ENCODE measurements around the gene LILRB3.
"Not testable (repeated sequence)": the region's sequence is repeated elsewhere in the genome, so short reads cannot be mapped to it uniquely, and the experiment has no call there.

Gene LILRB3

DNA sequence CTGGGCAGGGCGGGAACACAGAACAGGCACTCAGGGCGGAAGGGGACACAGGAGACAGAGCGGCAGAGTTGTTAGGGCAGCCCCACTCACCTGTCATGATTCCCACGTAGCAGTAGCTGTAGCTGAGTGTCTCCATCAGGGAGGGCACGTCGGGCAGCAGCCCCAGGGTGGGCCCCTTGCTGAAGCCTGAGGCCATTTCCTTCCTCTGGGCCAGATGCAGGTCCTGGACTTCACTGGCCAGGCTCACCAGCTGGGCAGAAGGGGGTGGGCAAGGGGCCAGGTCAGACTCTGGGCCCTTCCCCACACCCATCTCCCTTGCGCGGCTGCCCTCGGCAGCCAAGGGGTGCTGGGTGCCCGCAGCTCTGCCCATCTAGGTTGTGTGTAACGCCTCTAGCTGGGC lies 39.4 kb downstream of the LILRB3 start:
- no peak overlapping the region for H3K27ac ChIP-seq (ENCODE audit: low read length)
- H3K9me3 ChIP-seq (ENCODE audit: control insufficient read depth, low read depth, low read length) = no peaks in the 10 kb centered on the region
- H3K27me3 ChIP-seq (ENCODE audit: control insufficient read depth, insufficient read depth, low read length) = no peaks in the 10 kb centered on the region
- H3K4me3 ChIP-seq (ENCODE audit: low read length) = no peak overlapping the region
- H3K36me3 ChIP-seq (ENCODE audit: control insufficient read depth, low read depth, low read length) = peaks cover 14% of the 10 kb centered on the region
- H3K4me1 ChIP-seq (ENCODE audit: control insufficient read depth, low read depth, low read length) = peaks cover 5% of the 10 kb centered on the region
- H3K9ac ChIP-seq (ENCODE audit: low read length) = no peak overlapping the region

DNA sequence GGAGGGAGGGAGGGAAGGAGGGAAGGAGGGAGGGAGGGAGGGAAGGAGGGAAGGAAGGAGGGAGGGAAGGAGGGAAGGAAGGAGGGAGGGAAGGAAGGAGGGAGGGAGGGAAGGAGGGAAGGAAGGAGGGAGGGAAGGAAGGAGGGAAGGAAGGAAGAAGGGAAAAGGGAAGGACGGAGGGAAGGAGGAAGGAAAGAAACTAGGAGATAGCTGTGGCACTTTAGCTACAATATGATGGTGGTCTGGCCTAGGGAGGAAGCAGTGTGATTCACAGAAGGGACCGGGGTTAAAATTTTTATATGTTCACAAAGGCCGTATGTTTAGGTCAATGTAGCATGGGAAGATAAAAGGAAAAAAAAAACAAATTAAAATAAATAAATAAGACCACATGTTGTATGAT lies 40.9 kb downstream of the LILRB3 start:
- H3K27ac ChIP-seq (ENCODE audit: low read length); H3K9ac ChIP-seq (ENCODE audit: low read length); H3K9me3 ChIP-seq (ENCODE audit: control insufficient read depth, low read depth, low read length); H3K4me3 ChIP-seq (ENCODE audit: low read length); H3K4me1 ChIP-seq (ENCODE audit: control insufficient read depth, low read depth, low read length); H3K27me3 ChIP-seq (ENCODE audit: control insufficient read depth, insufficient read depth, low read length): not testable (repeated sequence)
- peaks cover 14% of the 10 kb centered on the region for H3K36me3 ChIP-seq (ENCODE audit: control insufficient read depth, low read depth, low read length)

- H3K9me3 ChIP-seq (ENCODE audit: control insufficient read depth, low read depth, low read length) = no peaks in the 10 kb centered on the region
- H3K36me3 ChIP-seq (ENCODE audit: control insufficient read depth, low read depth, low read length) = peaks cover 14% of the 10 kb centered on the region
- H3K27me3 ChIP-seq (ENCODE audit: control insufficient read depth, insufficient read depth, low read length) = no peaks in the 10 kb centered on the region
- H3K27ac ChIP-seq (ENCODE audit: low read length) = no peak overlapping the region
- H3K9ac ChIP-seq (ENCODE audit: low read length) = peak overlapping the region; percentile 26
- peaks cover 3% of the 10 kb centered on the region for H3K4me1 ChIP-seq (ENCODE audit: control insufficient read depth, low read depth, low read length)
- no peak overlapping the region for H3K4me3 ChIP-seq (ENCODE audit: low read length)
Observed at GRCh38 chr19:54180691-54181091, 42.1 kb downstream of the LILRB3 start.

DNA sequence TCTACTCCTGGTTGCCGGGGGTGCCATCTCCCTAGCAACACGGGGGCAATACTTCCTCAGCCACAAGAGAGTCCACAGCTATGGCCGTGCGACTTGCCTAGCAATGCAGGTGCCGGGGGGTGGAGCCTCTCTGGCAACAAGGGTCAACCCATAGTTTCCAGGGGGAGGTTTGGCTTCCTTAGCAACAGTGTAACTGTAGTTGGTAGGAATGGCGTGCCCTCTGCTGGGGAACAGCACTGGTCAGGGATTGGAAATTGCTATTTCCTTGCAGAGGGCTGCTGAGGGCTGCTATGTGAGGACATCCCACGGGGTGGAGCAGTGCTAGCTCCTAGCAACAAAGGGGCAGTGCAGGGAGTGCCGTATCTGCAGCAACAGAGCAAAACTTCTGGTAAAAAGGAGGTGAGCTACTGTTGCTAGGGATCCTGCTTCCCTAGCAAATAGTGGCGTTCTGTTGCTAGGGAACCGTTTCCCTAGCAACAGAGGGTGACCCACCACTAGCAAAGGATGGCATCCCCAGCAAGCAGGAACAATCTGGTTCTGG lies 42.8 kb downstream of the LILRB3 start:
- Histone ChIP-seq H3K9me3 (ENCODE audit: control insufficient read depth, low read depth, low read length) (no peaks in the 10 kb centered on the region), H3K9ac (ENCODE audit: low read length) (peak overlapping the region; percentile 26), H3K36me3 (ENCODE audit: control insufficient read depth, low read depth, low read length) (peaks cover 10% of the 10 kb centered on the region), H3K4me3 (ENCODE audit: low read length) (no peak overlapping the region), H3K27me3 (ENCODE audit: control insufficient read depth, insufficient read depth, low read length) (no peaks in the 10 kb centered on the region), H3K27ac (ENCODE audit: low read length) (no peak overlapping the region), H3K4me1 (ENCODE audit: control insufficient read depth, low read depth, low read length) (peaks cover 3% of the 10 kb centered on the region)

DNA sequence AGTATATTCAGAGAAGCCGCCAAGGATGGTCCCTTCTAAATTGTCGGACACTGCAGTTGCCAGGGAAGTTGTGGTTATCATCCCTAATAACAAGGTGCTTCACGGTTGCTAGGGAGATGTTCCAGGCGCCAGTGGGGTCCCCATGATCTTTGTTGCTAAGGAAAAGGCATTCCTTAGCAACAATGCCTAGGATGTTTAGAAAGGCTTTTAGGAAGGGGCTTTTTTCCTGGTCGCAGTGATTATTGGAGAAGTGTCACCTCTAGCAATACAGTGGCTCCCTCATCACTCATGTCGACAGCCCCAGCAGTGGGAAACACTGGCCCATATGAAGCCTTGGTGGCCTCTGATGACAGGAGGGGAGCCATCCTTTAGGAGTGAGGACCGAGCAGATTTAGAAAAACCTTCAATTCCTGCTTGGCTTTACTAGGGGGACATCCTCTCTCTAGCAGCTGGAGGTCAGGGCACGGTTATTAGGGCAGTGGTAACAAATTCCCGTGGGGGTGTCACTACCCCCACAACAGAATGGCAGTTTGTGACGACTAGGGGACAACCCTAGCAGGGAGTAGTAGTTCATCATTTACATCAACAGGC lies 43.5 kb downstream of the LILRB3 start:
- peaks cover 3% of the 10 kb centered on the region for H3K4me1 ChIP-seq (ENCODE audit: control insufficient read depth, low read depth, low read length)
- no peak overlapping the region for H3K4me3 ChIP-seq (ENCODE audit: low read length)
- no peaks in the 10 kb centered on the region for H3K27me3 ChIP-seq (ENCODE audit: control insufficient read depth, insufficient read depth, low read length)
- H3K36me3 ChIP-seq (ENCODE audit: control insufficient read depth, low read depth, low read length) = peaks cover 10% of the 10 kb centered on the region
- H3K9ac ChIP-seq (ENCODE audit: low read length) = peak overlapping the region; percentile 21
- peak overlapping the region; percentile 10 for H3K27ac ChIP-seq (ENCODE audit: low read length)
- no peaks in the 10 kb centered on the region for H3K9me3 ChIP-seq (ENCODE audit: control insufficient read depth, low read depth, low read length)

- Histone ChIP-seq H3K27ac (ENCODE audit: low read length) (no peak overlapping the region), H3K36me3 (ENCODE audit: control insufficient read depth, low read depth, low read length) (peaks cover 10% of the 10 kb centered on the region), H3K4me1 (ENCODE audit: control insufficient read depth, low read depth, low read length) (peaks cover 3% of the 10 kb centered on the region), H3K9ac (ENCODE audit: low read length) (no peak overlapping the region), H3K9me3 (ENCODE audit: control insufficient read depth, low read depth, low read length) (no peaks in the 10 kb centered on the region), H3K27me3 (ENCODE audit: control insufficient read depth, insufficient read depth, low read length) (no peaks in the 10 kb centered on the region), H3K4me3 (ENCODE audit: low read length) (no peak overlapping the region)
Observed at GRCh38 chr19:54178581-54179261, 44.1 kb downstream of the LILRB3 start.

DNA sequence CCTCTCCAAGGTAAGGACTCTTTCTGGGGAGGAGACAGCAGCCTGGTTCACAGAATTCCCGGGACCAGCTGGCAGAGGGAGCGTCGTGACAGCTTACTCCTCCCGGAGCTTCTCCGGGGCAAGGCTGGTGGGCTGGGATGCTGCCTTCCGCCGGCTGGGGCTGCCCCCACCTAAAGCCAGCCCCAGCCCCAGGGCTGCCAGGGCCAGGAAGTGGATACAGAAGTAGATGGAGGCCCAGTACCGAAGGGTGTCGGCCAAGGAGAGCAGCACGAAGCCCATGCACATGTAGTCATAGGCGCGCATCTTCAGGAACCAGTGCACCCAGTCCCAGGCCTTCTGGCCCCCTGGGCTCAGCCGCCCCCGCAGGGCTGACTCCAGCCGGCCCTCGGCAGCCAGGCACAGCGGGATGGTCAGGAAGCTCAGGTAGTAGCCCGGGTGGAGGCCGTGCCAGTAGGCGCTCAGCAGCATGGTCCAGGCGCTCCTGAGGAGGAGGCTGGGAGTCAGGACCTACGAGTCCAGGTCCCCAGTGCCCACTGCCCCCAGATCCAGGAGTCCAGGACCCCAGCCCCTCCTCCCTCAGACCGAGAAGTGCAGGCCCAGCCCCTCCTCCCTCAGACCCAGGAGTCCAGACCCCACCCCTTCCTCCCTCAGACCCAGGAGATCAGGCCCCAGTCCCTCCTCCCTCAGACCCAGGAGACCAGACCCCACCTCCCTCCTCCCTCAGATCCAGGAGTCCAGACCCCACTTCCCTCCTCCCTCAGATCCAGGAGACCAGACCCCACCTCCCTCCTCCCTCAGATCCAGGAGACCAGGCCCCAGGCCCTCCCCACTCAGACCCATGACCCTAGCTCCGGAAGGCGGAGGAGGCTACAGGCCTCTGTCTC lies 48.6 kb downstream of the LILRB3 start:
- H3K9ac ChIP-seq (ENCODE audit: low read length) = no peak overlapping the region
- H3K9me3 ChIP-seq (ENCODE audit: control insufficient read depth, low read depth, low read length) = no peaks in the 10 kb centered on the region
- H3K4me3 ChIP-seq (ENCODE audit: low read length) = no peak overlapping the region
- H3K27me3 ChIP-seq (ENCODE audit: control insufficient read depth, insufficient read depth, low read length) = no peaks in the 10 kb centered on the region
- peaks cover 6% of the 10 kb centered on the region for H3K4me1 ChIP-seq (ENCODE audit: control insufficient read depth, low read depth, low read length)
- no peak overlapping the region for H3K27ac ChIP-seq (ENCODE audit: low read length)
- H3K36me3 ChIP-seq (ENCODE audit: control insufficient read depth, low read depth, low read length) = peaks cover 2% of the 10 kb centered on the region

- Histone ChIP-seq H3K36me3 (ENCODE audit: control insufficient read depth, low read depth, low read length) (no peaks in the 10 kb centered on the region), H3K9me3 (ENCODE audit: control insufficient read depth, low read depth, low read length) (no peaks in the 10 kb centered on the region), H3K4me1 (ENCODE audit: control insufficient read depth, low read depth, low read length) (peaks cover 5% of the 10 kb centered on the region), H3K27ac (ENCODE audit: low read length) (no peak overlapping the region), H3K9ac (ENCODE audit: low read length) (no peak overlapping the region), H3K27me3 (ENCODE audit: control insufficient read depth, insufficient read depth, low read length) (no peaks in the 10 kb centered on the region), H3K4me3 (ENCODE audit: low read length) (no peak overlapping the region)
Observed at GRCh38 chr19:54173359-54173699, 49.5 kb downstream of the LILRB3 start.

DNA sequence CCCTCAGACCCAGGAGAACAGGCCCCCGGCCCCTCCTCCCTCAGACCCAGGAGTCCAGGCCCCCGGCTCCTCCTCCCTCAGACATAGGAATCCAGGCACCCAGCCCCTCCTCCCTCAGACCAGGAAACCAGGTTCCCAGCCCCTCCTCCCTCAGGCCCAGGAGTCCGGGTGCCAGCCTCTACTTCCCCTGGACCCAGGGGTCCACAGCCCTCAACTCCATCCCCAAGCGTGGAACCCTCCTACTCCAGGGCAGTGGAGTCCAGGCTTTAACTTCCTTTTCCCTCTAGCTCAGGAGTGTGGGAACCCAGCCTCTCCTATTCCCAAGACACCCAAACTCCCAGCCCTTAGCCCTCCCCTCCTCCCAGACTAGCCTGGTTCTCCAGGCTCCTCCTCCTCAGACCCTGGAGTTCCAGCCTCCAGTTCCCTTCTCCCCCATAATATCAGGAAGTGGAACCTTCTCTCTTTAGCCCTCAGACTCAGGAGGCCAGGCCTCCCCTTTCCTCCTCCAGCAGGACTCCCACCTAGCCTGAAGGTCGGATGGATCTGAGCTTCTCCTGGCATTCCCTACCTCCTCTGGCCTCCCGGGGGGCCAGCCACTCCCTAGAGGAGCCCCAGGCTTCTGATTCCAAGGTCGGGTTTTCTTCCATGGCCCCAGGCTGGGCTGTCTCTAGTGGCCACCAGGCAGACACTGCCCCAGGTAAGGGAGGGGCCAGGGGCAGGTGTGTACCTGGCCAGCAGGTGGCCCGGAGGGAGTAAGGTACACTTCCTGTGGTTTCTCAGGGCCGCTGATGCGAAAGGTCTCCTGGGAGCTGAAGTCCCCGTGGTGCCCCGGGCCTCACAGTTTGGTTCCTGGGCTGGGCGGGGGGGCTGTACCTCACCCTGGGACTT lies 50.1 kb downstream of the LILRB3 start, which contains the start of gene TMC4:
Gene TMC4 (minus strand): TSS at position 690 of the 888 bp plus-strand sequence. CDS start 43 bp downstream, at position 647.
- H3K9me3 ChIP-seq (ENCODE audit: control insufficient read depth, low read depth, low read length) = no peaks in the 10 kb centered on the region
- H3K27ac ChIP-seq (ENCODE audit: low read length) = no peak within 1 kb of the TSS
- H3K9ac ChIP-seq (ENCODE audit: low read length) = no peak within 1 kb of the TSS
- peaks cover 3% of the 10 kb centered on the region for H3K4me1 ChIP-seq (ENCODE audit: control insufficient read depth, low read depth, low read length)
- H3K36me3 ChIP-seq (ENCODE audit: control insufficient read depth, low read depth, low read length) = no peaks in the 10 kb centered on the region
- H3K4me3 ChIP-seq (ENCODE audit: low read length) = peak within 1 kb of the TSS; percentile 39
- no peaks in the 10 kb centered on the region for H3K27me3 ChIP-seq (ENCODE audit: control insufficient read depth, insufficient read depth, low read length)

DNA sequence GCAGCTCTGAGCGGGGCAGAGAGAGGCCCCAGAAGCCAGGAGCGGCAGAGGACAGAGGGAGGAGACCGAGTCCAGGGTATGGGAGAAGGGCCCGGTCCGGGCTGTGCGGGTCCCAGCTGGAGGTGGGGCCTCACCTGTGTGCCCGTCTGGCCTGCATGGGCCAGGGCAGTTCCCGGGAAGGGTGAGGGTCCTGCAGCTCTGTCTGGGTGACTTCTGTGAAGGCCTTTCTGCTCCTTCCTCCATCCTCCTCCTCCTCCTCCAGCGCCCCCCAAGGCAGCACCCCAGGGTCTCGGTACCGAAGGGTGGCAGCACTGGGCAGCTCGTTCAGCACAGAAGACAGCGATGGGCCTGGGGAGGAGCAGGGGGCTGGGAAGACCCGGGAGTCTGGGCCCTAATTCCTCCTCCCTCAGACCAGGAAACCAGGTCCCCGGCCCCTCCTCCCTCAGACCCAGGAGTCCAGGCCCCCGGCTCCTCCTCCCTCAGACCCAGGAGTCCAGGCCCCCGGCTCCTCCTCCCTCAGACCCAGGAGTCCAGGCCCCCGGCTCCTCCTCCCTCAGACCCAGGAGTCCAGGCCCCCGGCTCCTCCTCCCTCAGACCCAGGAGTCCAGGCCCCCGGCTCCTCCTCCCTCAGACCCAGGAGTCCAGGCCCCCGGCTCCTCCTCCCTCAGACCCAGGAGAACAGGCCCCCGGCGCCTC lies 50.9 kb downstream of the LILRB3 start:
- not testable (repeated sequence) for H3K4me3 ChIP-seq (ENCODE audit: low read length); H3K9ac ChIP-seq (ENCODE audit: low read length); H3K27ac ChIP-seq (ENCODE audit: low read length); H3K9me3 ChIP-seq (ENCODE audit: control insufficient read depth, low read depth, low read length); H3K36me3 ChIP-seq (ENCODE audit: control insufficient read depth, low read depth, low read length); H3K4me1 ChIP-seq (ENCODE audit: control insufficient read depth, low read depth, low read length); H3K27me3 ChIP-seq (ENCODE audit: control insufficient read depth, insufficient read depth, low read length)
